ENCODE results near the gene ARHGAP24.

Gene ARHGAP24

DNA sequence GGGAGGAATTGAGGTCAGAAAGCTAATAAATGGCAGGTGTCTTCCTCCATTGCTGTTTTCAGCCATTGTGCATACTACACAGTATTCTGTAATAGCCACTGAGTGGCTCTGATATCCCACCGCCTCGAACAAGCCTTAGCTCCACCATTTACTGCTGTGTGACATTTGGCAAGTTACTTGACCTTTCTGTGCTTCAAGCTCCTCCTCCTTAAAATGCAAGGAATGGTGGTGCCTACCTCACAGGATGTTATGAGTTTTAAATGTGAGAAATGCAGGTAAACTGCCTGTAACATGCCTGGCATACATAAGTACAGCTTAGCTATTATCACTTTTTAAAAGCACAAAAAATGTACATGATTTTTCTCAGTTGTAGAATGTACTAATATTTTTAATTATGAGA is 464.0 kb downstream of the ARHGAP24 start:
- Mint-ChIP-seq H3K9me3 (no peaks in the 10 kb centered on the region), H3K4me1 (peaks cover 25% of the 10 kb centered on the region), H3K27ac (no peak overlapping the region), H3K36me3 (ENCODE audit: low read depth) (peaks cover 15% of the 10 kb centered on the region), H3K4me3 (no peak overlapping the region), H3K27me3 (ENCODE audit: low read depth) (no peaks in the 10 kb centered on the region)
- TF ChIP-seq, protein P1, sequence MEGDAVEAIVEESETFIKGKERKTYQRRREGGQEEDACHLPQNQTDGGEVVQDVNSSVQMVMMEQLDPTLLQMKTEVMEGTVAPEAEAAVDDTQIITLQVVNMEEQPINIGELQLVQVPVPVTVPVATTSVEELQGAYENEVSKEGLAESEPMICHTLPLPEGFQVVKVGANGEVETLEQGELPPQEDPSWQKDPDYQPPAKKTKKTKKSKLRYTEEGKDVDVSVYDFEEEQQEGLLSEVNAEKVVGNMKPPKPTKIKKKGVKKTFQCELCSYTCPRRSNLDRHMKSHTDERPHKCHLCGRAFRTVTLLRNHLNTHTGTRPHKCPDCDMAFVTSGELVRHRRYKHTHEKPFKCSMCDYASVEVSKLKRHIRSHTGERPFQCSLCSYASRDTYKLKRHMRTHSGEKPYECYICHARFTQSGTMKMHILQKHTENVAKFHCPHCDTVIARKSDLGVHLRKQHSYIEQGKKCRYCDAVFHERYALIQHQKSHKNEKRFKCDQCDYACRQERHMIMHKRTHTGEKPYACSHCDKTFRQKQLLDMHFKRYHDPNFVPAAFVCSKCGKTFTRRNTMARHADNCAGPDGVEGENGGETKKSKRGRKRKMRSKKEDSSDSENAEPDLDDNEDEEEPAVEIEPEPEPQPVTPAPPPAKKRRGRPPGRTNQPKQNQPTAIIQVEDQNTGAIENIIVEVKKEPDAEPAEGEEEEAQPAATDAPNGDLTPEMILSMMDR (IDR thresholded peaks at IDR 0.05; ENCODE audit: unreplicated experiment in 3 of 3): no peak

DNA sequence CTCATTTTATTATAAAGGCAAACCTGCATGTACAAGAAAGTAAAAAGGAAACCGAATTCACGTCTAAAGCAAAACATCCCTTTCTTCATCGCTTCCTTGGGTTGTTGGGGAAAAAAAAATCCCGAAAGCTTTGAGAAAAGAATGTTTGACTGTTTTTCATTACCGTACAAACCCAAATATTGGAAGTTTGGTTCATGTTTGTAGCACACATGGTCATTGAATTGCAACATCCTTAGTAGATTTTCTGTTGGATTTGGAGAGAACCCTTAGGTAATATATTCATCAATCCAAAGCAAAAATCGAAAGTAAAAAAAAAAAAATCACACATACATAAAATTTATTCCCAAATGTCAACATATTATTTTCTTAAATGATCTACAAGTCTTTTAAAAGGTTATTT is 464.6 kb downstream of the ARHGAP24 start:
- no peaks in the 10 kb centered on the region for H3K9me3 Mint-ChIP-seq
- H3K27me3 Mint-ChIP-seq (ENCODE audit: low read depth): no peaks in the 10 kb centered on the region
- peaks cover 22% of the 10 kb centered on the region for H3K36me3 Mint-ChIP-seq (ENCODE audit: low read depth)
- H3K4me1 Mint-ChIP-seq: peaks cover 19% of the 10 kb centered on the region
- peak overlapping the region in 2 of 3 experiments; percentile 63 to 92 for H3K27ac Mint-ChIP-seq
- TF ChIP-seq, protein P1 (IDR thresholded peaks at IDR 0.05; ENCODE audit: unreplicated experiment in 3 of 3): no peak
- H3K4me3 Mint-ChIP-seq: no peak overlapping the region

- H3K36me3 Mint-ChIP-seq (ENCODE audit: low read depth): peaks cover 23% of the 10 kb centered on the region
- H3K4me1 Mint-ChIP-seq: peaks cover 19% of the 10 kb centered on the region
- TF ChIP-seq, protein P1 (IDR thresholded peaks at IDR 0.05; ENCODE audit: unreplicated experiment in 3 of 3): no peak
- H3K9me3 Mint-ChIP-seq: no peaks in the 10 kb centered on the region
- H3K27ac Mint-ChIP-seq: peak overlapping the region; percentile 63 to 92 (median 88)
- H3K27me3 Mint-ChIP-seq (ENCODE audit: low read depth): no peaks in the 10 kb centered on the region
- peak overlapping the region in 1 of 3 experiments; percentile 40 for H3K4me3 Mint-ChIP-seq
Measured at GRCh38 chr4:85940151-85940550, 465.2 kb downstream of the ARHGAP24 start.

GRCh38 chr4:85942107-85942506 is 467.2 kb downstream of the ARHGAP24 start:
- H3K36me3 Mint-ChIP-seq (ENCODE audit: low read depth): peaks cover 25% of the 10 kb centered on the region
- no peaks in the 10 kb centered on the region for H3K9me3 Mint-ChIP-seq
- peaks cover 22% of the 10 kb centered on the region for H3K4me1 Mint-ChIP-seq
- TF ChIP-seq, protein P1 (IDR thresholded peaks at IDR 0.05; ENCODE audit: unreplicated experiment in 3 of 3): no peak
- peak overlapping the region; percentile 16 to 68 (median 63) for H3K27ac Mint-ChIP-seq
- H3K4me3 Mint-ChIP-seq: no peak overlapping the region
- H3K27me3 Mint-ChIP-seq (ENCODE audit: low read depth): no peaks in the 10 kb centered on the region

DNA sequence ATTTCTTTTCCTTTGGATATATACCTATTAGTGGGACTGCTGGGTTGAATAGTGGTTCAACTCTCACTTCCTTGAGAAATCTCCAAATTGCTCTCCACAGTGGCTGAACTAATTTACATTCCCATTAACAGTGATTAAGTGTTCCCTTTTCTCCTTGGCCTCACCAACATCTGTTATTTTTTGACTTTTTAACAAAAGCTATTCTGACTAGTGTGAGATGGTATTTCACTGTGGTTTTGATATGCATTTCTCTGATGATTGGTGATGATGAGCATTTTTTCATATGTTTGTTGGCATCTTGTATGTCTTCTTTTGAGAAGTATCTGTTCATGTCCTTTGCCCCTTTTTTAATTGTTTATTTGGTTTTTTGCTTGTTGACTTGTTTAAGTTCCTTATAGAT is 471.9 kb downstream of the ARHGAP24 start:
- TF ChIP-seq, protein P1 (IDR thresholded peaks at IDR 0.05; ENCODE audit: unreplicated experiment in 3 of 3): no peak
- H3K4me1 Mint-ChIP-seq: peaks cover 11% of the 10 kb centered on the region
- no peaks in the 10 kb centered on the region for H3K9me3 Mint-ChIP-seq
- H3K36me3 Mint-ChIP-seq (ENCODE audit: low read depth): peaks cover 39% of the 10 kb centered on the region
- H3K4me3 Mint-ChIP-seq: no peak overlapping the region
- H3K27ac Mint-ChIP-seq: peak overlapping the region in 2 of 3 experiments; percentile 36 to 90
- no peaks in the 10 kb centered on the region for H3K27me3 Mint-ChIP-seq (ENCODE audit: low read depth)

GRCh38 chr4:85951099-85951498 is 476.1 kb downstream of the ARHGAP24 start:
- Mint-ChIP-seq H3K36me3 (ENCODE audit: low read depth) (peaks cover 23% of the 10 kb centered on the region), H3K27ac (no peak overlapping the region), H3K27me3 (ENCODE audit: low read depth) (no peaks in the 10 kb centered on the region), H3K4me1 (peaks cover 15% of the 10 kb centered on the region), H3K9me3 (no peaks in the 10 kb centered on the region), H3K4me3 (no peak overlapping the region)
- TF ChIP-seq, protein P1 (IDR thresholded peaks at IDR 0.05; ENCODE audit: unreplicated experiment in 3 of 3): no peak
